Germinal center (tissue), 1 donor: ENCODE measurements around the gene TSC22D1.

Experiments used
- DNase-seq: peaks from one replicate; pipeline ENCODE4 v3.0.0; 2012; ENCODE audit warnings: mixed read lengths, low spot score

TSC22D1 gene

GRCh38 chr13:44382635-44383145 is 193.4 kb downstream of the TSC22D1 start:
- no peak for DNase-seq
